NCI-H345 (cell line): ENCODE measurements around the gene COL8A1.

Source experiments
- DNase-seq: peaks from one replicate; lab custom pipeline; 2025; lab: John Stamatoyannopoulos, UW

Gene COL8A1

GRCh38 chr3:99674086-99674789 is 35.8 kb downstream of the COL8A1 start:
- DNase-seq, result no peak

- no peak for DNase-seq
These were observed 39.6 kb downstream of the COL8A1 start for GRCh38 chr3:99678023-99678422.

- no peak for DNase-seq
These were observed 40.5 kb downstream of the COL8A1 start for GRCh38 chr3:99678896-99679295.

- no peak for DNase-seq
These were observed 43.1 kb downstream of the COL8A1 start for GRCh38 chr3:99681512-99681911.

GRCh38 chr3:99681976-99682375 is 43.6 kb downstream of the COL8A1 start:
- no peak for DNase-seq

GRCh38 chr3:99683465-99683864 is 45.1 kb downstream of the COL8A1 start:
- DNase-seq, result no peak

GRCh38 chr3:99683876-99684275 is 45.5 kb downstream of the COL8A1 start:
- DNase-seq, result no peak

GRCh38 chr3:99684644-99685043 is 46.2 kb downstream of the COL8A1 start:
- no peak for DNase-seq

GRCh38 chr3:99686469-99686868 is 48.1 kb downstream of the COL8A1 start:
- no peak for DNase-seq

GRCh38 chr3:99686955-99687612 is 48.7 kb downstream of the COL8A1 start:
- DNase-seq, result peak; percentile 9

GRCh38 chr3:99690761-99691369 is 52.5 kb downstream of the COL8A1 start:
- no peak for DNase-seq

- no peak for DNase-seq
These were observed 55.2 kb downstream of the COL8A1 start for GRCh38 chr3:99693636-99694035.

- no peak for DNase-seq
These were observed 58.1 kb downstream of the COL8A1 start for GRCh38 chr3:99696497-99696896.

- DNase-seq, result no peak
These were observed 58.9 kb downstream of the COL8A1 start for GRCh38 chr3:99697250-99697649.

- no peak for DNase-seq
These were observed 60.5 kb downstream of the COL8A1 start for GRCh38 chr3:99698932-99699331.

- no peak for DNase-seq
These were observed 61.4 kb downstream of the COL8A1 start for GRCh38 chr3:99699841-99700240.

GRCh38 chr3:99700631-99701268 is 62.4 kb downstream of the COL8A1 start:
- DNase-seq, result no peak

- no peak for DNase-seq
These were observed 64.9 kb downstream of the COL8A1 start for GRCh38 chr3:99702953-99703943.

- no peak for DNase-seq
These were observed 66.0 kb downstream of the COL8A1 start for GRCh38 chr3:99704417-99704816.

GRCh38 chr3:99706410-99706809 is 68.0 kb downstream of the COL8A1 start:
- no peak for DNase-seq

GRCh38 chr3:99708207-99708745 is 69.9 kb downstream of the COL8A1 start:
- DNase-seq, result no peak
